K562 (cell line): ENCODE measurements around the gene ACADVL. TPM values are rescaled to one million over a fixed set of nuclear protein-coding genes. Genes with fewer than 3 reads are reported as not detected.

Experiments used
- ARID1B ChIP-seq: fragments of 450-650 bp; IDR thresholded peaks from 2 replicates; pipeline ENCODE4 v1.6.1; 2016; ENCODE audit warnings: antibody characterized with exemption, mild to moderate bottlenecking, inconsistent platforms
- GATAD2A ChIP-seq: fragments of 450-650 bp; IDR thresholded peaks from 2 replicates; pipeline ENCODE4 v1.6.1; 2017
- GTF2E2 ChIP-seq: fragments of 200-800 bp; sonication (Bioruptor generic); IDR thresholded peaks from 2 replicates; pipeline ENCODE4 v1.6.1; 2016; ENCODE audit warnings: missing genetic modification characterization, missing compliant biosample characterization
- HMGXB4 ChIP-seq: sonication (generic); formaldehyde crosslinking; IDR thresholded peaks from 2 replicates; pipeline ENCODE4 v1.8.1; 2023; ENCODE audit warnings: mild to moderate bottlenecking, missing genetic modification reagents
- MEIS2 ChIP-seq: fragments of 450-650 bp; IDR thresholded peaks from 2 replicates; pipeline ENCODE4 v1.6.1; 2014; ENCODE audit warnings: mild to moderate bottlenecking; ENCODE audit not compliant: partially characterized antibody
- NR2C1 ChIP-seq, 2 experiments: fragments of 450-650 bp; IDR thresholded peaks; 2 replicates each; pipeline ENCODE4 v1.6.1; 2017; ENCODE audit warnings: mild to moderate bottlenecking in 2 of 2, antibody characterized with exemption in 1 of 2, inconsistent platforms in 1 of 2, missing compliant biosample characterization in 1 of 2, missing genetic modification characterization in 1 of 2
- PCBP1 ChIP-seq: fragments of 200-400 bp; formaldehyde crosslinking; IDR thresholded peaks from 2 replicates; pipeline ENCODE4 v1.6.1; 2018; ENCODE audit warnings: mild to moderate bottlenecking, low read depth, low read length; ENCODE audit not compliant: poor library complexity, severe bottlenecking
- RERE ChIP-seq: sonication (generic); formaldehyde crosslinking; IDR thresholded peaks from 2 replicates; pipeline ENCODE4 v1.8.0; 2023; ENCODE audit warnings: missing genetic modification reagents, mild to moderate bottlenecking, borderline replicate concordance
- SIN3A ChIP-seq, 2 experiments: fragments of 150-350 bp in 1 of 2; IDR thresholded peaks; 2 replicates each; pipeline ENCODE4 v1.6.1; 2011 to 2016; ENCODE audit warnings: borderline replicate concordance in 2 of 2, low read depth in 2 of 2, low read length in 2 of 2, mild to moderate bottlenecking in 2 of 2, moderate library complexity in 2 of 2; ENCODE audit not compliant: control insufficient read depth in 1 of 2
- SIN3B ChIP-seq: fragments of 450-650 bp; IDR thresholded peaks from 2 replicates; pipeline ENCODE4 v1.6.1; 2017; ENCODE audit warnings: low read depth, mild to moderate bottlenecking, moderate library complexity
- SMARCC2 ChIP-seq: fragments of 450-650 bp; IDR thresholded peaks from 2 replicates; pipeline ENCODE4 v1.6.1; 2017; ENCODE audit warnings: antibody characterized with exemption, moderate library complexity, mild to moderate bottlenecking, low read depth
- ZNF175 ChIP-seq: fragments of 200-800 bp; sonication (Bioruptor generic); IDR thresholded peaks from 2 replicates; pipeline ENCODE4 v1.6.1; 2016; ENCODE audit warnings: low read depth, mild to moderate bottlenecking, missing genetic modification characterization, missing compliant biosample characterization
- polyA plus RNA-seq, 8 experiments: library from polyadenylated mRNA; depleted of rRNA in 4 of 8; stranded (reverse) in 5 of 8; unstranded in 3 of 8; fragments of >200 nt; fragmentation: Nextera tagmentation in 2 of 8; fragmentation: Illumina TruSeq in 1 of 8; extraction: Ambion mirVana in 2 of 8; extraction: Trizol in 1 of 8; gene quantifications; 2 replicates each; pipeline versions ENCODE4 v1.2.1 to v1.2.3, GENCODE V29; 2011 to 2014; ENCODE audit warnings: inconsistent platforms in 1 of 8, missing spikeins in 1 of 8
- total RNA-seq, 7 experiments: library from RNA; depleted of rRNA in 6 of 7; stranded (reverse); fragments of >200 nt in 6 of 7; fragmentation: Illumina TruSeq in 2 of 7; extraction: Trizol in 2 of 7; gene quantifications; 2 replicates each; pipeline versions ENCODE4 v1.2.1 to v1.2.3, GENCODE V29; 2011 to 2021; ENCODE audit warnings: low replicate concordance in 1 of 7

Gene ACADVL
- total and polyA plus RNA-seq, 9 of the 15 experiments (the other 6 are each of a cell fraction or from before 2014, with no cell fraction given), result 25.5 to 449 (median 214) TPM

- TF ChIP-seq RERE (CRISPR knock-in tag), result no peak
- TF ChIP-seq SIN3B, result peak; percentile 99
- TF ChIP-seq NR2C1 (IDR thresholded peaks at IDR 0.05), result peak; percentile 91
- peak; percentile 92 for TF ChIP-seq NR2C1 (tag; IDR thresholded peaks at IDR 0.05)
- TF ChIP-seq PCBP1, result peak; percentile 99
- TF ChIP-seq ARID1B, result no peak
- TF ChIP-seq HMGXB4, result no peak
- TF ChIP-seq SIN3A (IDR thresholded peaks at IDR 0.05; ENCODE audit: borderline replicate concordance in 2 of 2, control insufficient read depth in 1 of 2, low read depth in 2 of 2, low read length in 2 of 2), result no peak
- no peak for TF ChIP-seq SMARCC2
- TF ChIP-seq ZNF175 (CRISPR knock-in tag), result no peak
- TF ChIP-seq GATAD2A, result no peak
- no peak for TF ChIP-seq GTF2E2 (tag)
- peak; percentile 61 for TF ChIP-seq MEIS2
These were observed 32.0 kb downstream of the ACADVL start, which contains the start of gene CTDNEP1 (continued) for GRCh38 chr17:7251661-7252175.
